Frontal cortex (tissue), 4 donors: ENCODE measurements around the gene CTNNBL1. TPM values are rescaled to one million over a fixed set of nuclear protein-coding genes. Genes with fewer than 3 reads are reported as not detected.
A peak's percentile ranks its signal among the peaks of the same experiment; 100 is the strongest.
"Not testable (repeated sequence)": the region's sequence is repeated elsewhere in the genome, so short reads cannot be mapped to it uniquely, and the experiment has no call there.

Experiments
- DNase-seq, 2 donors: peaks; one replicate each; pipeline ENCODE4 v3.0.0; 2012; ENCODE audit warnings: low spot score in 2 of 2
- FAIRE-seq: peaks from 2 replicates; lab custom pipeline; 2012; peaks lifted over from hg19 to GRCh38; lab: Jason Lieb, UNC
- total RNA-seq: library from RNA; depleted of rRNA; stranded (reverse); fragments of >200 nt; gene quantifications from one replicate; pipeline ENCODE4 v1.2.3, GENCODE V29; 2014
- donor health status: control.
- donor health status: control.
- donor health status: control.

The CTNNBL1 gene
- total RNA-seq, 1 donor from 2014 or later = 61.1 TPM

GRCh38 chr20:37704955-37705354 lies 11.1 kb downstream of the CTNNBL1 start:
- DNase-seq = no peak
- no peak for FAIRE-seq

GRCh38 chr20:37706298-37706697 lies 12.5 kb downstream of the CTNNBL1 start:
- FAIRE-seq = no peak
- no peak for DNase-seq

- DNase-seq = no peak
- no peak for FAIRE-seq
Measured at GRCh38 chr20:37711001-37711400, 17.2 kb downstream of the CTNNBL1 start.

GRCh38 chr20:37711994-37712964 lies 18.4 kb downstream of the CTNNBL1 start:
- FAIRE-seq = no peak

GRCh38 chr20:37713396-37713795 lies 19.6 kb downstream of the CTNNBL1 start:
- DNase-seq (no peak), FAIRE-seq (no peak)

More at GRCh38 chr20:37711994-37712964, 18.4 kb downstream of the CTNNBL1 start:
- DNase-seq = no peak

- no peak for FAIRE-seq
- no peak for DNase-seq
Measured at GRCh38 chr20:37714978-37715672, 21.3 kb downstream of the CTNNBL1 start.

GRCh38 chr20:37721751-37722150 lies 27.9 kb downstream of the CTNNBL1 start:
- FAIRE-seq = no peak

GRCh38 chr20:37722312-37722711 lies 28.5 kb downstream of the CTNNBL1 start:
- DNase-seq, FAIRE-seq: not testable (repeated sequence)

More at GRCh38 chr20:37721751-37722150, 27.9 kb downstream of the CTNNBL1 start:
- DNase-seq = no peak

GRCh38 chr20:37723668-37724067 lies 29.8 kb downstream of the CTNNBL1 start:
- FAIRE-seq (no peak), DNase-seq (no peak)

GRCh38 chr20:37725165-37725564 lies 31.3 kb downstream of the CTNNBL1 start:
- DNase-seq = no peak
- no peak for FAIRE-seq

- FAIRE-seq (no peak), DNase-seq (no peak)
Measured at GRCh38 chr20:37725855-37726254, 32.0 kb downstream of the CTNNBL1 start.

- no peak for FAIRE-seq
Measured at GRCh38 chr20:37726321-37726720, 32.5 kb downstream of the CTNNBL1 start.

GRCh38 chr20:37726971-37727956 lies 33.4 kb downstream of the CTNNBL1 start:
- FAIRE-seq = no peak
- DNase-seq = no peak

More at GRCh38 chr20:37726321-37726720, 32.5 kb downstream of the CTNNBL1 start:
- DNase-seq = no peak

GRCh38 chr20:37727957-37728634 lies 34.3 kb downstream of the CTNNBL1 start:
- FAIRE-seq = peak; percentile 70
- no peak for DNase-seq

GRCh38 chr20:37728635-37728983 lies 34.8 kb downstream of the CTNNBL1 start:
- no peak for FAIRE-seq
- DNase-seq = no peak

GRCh38 chr20:37729452-37729851 lies 35.6 kb downstream of the CTNNBL1 start:
- DNase-seq (no peak), FAIRE-seq (no peak)

GRCh38 chr20:37729909-37730308 lies 36.1 kb downstream of the CTNNBL1 start:
- FAIRE-seq (no peak), DNase-seq (no peak)

GRCh38 chr20:37733416-37733815 lies 39.6 kb downstream of the CTNNBL1 start:
- FAIRE-seq (no peak), DNase-seq (no peak)
